ENCODE results near the gene DPP6.
"Not testable (repeated sequence)": the region's sequence is repeated elsewhere in the genome, so short reads cannot be mapped to it uniquely, and the experiment has no call there.

The DPP6 gene

GRCh38 chr7:154911862-154912455 lies 859.8 kb downstream of the DPP6 start:
- DNase-seq (ENCODE audit: low spot score) = no peak

- no peak for DNase-seq (ENCODE audit: low spot score)
Observed at GRCh38 chr7:154912871-154913637, 860.9 kb downstream of the DPP6 start.

GRCh38 chr7:154913638-154914307 lies 861.6 kb downstream of the DPP6 start:
- DNase-seq (ENCODE audit: low spot score) = peak; percentile 90

- DNase-seq (ENCODE audit: low spot score) = peak; percentile 45
Observed at GRCh38 chr7:154914308-154914995, 862.3 kb downstream of the DPP6 start.

- no peak for DNase-seq (ENCODE audit: low spot score)
Observed at GRCh38 chr7:154914996-154915380, 862.8 kb downstream of the DPP6 start.

- DNase-seq (ENCODE audit: low spot score) = no peak
Observed at GRCh38 chr7:154915600-154915999, 863.4 kb downstream of the DPP6 start.

GRCh38 chr7:154916381-154916780 lies 864.2 kb downstream of the DPP6 start:
- DNase-seq (ENCODE audit: low spot score) = no peak

- no peak for DNase-seq (ENCODE audit: low spot score)
Observed at GRCh38 chr7:154916856-154917807, 864.9 kb downstream of the DPP6 start.

GRCh38 chr7:154917808-154918160 lies 865.6 kb downstream of the DPP6 start:
- no peak for DNase-seq (ENCODE audit: low spot score)

GRCh38 chr7:154918266-154918665 lies 866.1 kb downstream of the DPP6 start:
- DNase-seq (ENCODE audit: low spot score) = no peak

- no peak for DNase-seq (ENCODE audit: low spot score)
Observed at GRCh38 chr7:154918741-154919140, 866.5 kb downstream of the DPP6 start.

GRCh38 chr7:154919344-154920225 lies 867.4 kb downstream of the DPP6 start:
- DNase-seq (ENCODE audit: low spot score) = no peak

- peak; percentile 2 for DNase-seq (ENCODE audit: low spot score)
Observed at GRCh38 chr7:154922472-154922871, 870.3 kb downstream of the DPP6 start.

GRCh38 chr7:154927624-154928125 lies 875.5 kb downstream of the DPP6 start:
- peak; percentile 60 for DNase-seq (ENCODE audit: low spot score)

- peak; percentile 46 for DNase-seq (ENCODE audit: low spot score)
Observed at GRCh38 chr7:154928136-154929005, 876.2 kb downstream of the DPP6 start.

GRCh38 chr7:154929006-154929726 lies 877.0 kb downstream of the DPP6 start:
- DNase-seq (ENCODE audit: low spot score) = no peak

- no peak for DNase-seq (ENCODE audit: low spot score)
Observed at GRCh38 chr7:154931906-154932305, 879.7 kb downstream of the DPP6 start.

GRCh38 chr7:154934353-154934952 lies 882.3 kb downstream of the DPP6 start:
- not testable (repeated sequence) for DNase-seq (ENCODE audit: low spot score)
